H1 (cell line): Measurements from ENCODE around the gene PDXP. TPM values are rescaled to one million over a fixed set of nuclear protein-coding genes. Genes with fewer than 3 reads are reported as not detected.

ENCODE experiments used
- SIN3A ChIP-seq, 2 experiments: IDR thresholded peaks in 1 of 2; conservative IDR thresholded peaks in 1 of 2; 2 replicates each; pipeline ENCODE4 v1.6.1; 2011 to 2012; ENCODE audit warnings: low read length in 2 of 2, improper control_type of control experiment in 1 of 2, low read depth in 1 of 2, mild to moderate bottlenecking in 1 of 2
- SUZ12 ChIP-seq: fragments of 200-600 bp; sonication (generic); IDR thresholded peaks from 2 replicates; pipeline ENCODE4 v1.6.1; 2012; ENCODE audit warnings: mild to moderate bottlenecking, inconsistent platforms, low read length, moderate library complexity, mixed read lengths
- polyA plus RNA-seq, 7 experiments: library from polyadenylated mRNA; depleted of rRNA in 3 of 7; stranded (reverse) in 5 of 7; unstranded in 2 of 7; fragments of >200 nt in 5 of 7; fragments of 200-250 nt in 2 of 7; gene quantifications; 1 replicate in 5 of 7; 2 replicates in 1 of 7; 4 replicates in 1 of 7; pipeline versions ENCODE4 v1.2.1 to v1.2.3, GENCODE V29; 2011 to 2013; ENCODE audit warnings: missing spikeins in 2 of 7, mixed read lengths in 2 of 7
- total RNA-seq: library from RNA; stranded (reverse); fragmentation: NEBNext Ultra II Directional; extraction: Animal tissue kit (Norgen Biotek cat#: 25700); gene quantifications from 2 replicates; pipeline ENCODE4 v1.2.1, GENCODE V29; 2021

Gene PDXP
- total and polyA plus RNA-seq, 2 of the 8 experiments (the other 6 are each of a cell fraction or from before 2014, with no cell fraction given): 36.6 to 67.7 TPM

- TF ChIP-seq SUZ12 (no peak), SIN3A (conservative IDR thresholded peaks at IDR 0.05 in 1 of 2, IDR thresholded peaks at IDR 0.05 in 1 of 2; ENCODE audit: low read depth in 1 of 2, low read length in 2 of 2) (no peak)
Measured at GRCh38 chr22:37701141-37701786, 42.7 kb downstream of the PDXP start (continued).
